CD4-positive, alpha-beta T cell treated with Interleukin-17A for 4 hours (primary cell): ENCODE results near the gene ASIC4.

Experiments
- DNase-seq: peaks from one replicate; pipeline ENCODE4 v3.0.0-alpha.2; 2020; ENCODE audit warnings: mixed read lengths

ASIC4 gene

GRCh38 chr2:219537657-219538488 is 23.6 kb downstream of the ASIC4 start:
- DNase-seq: no peak

- DNase-seq: no peak
Observed at GRCh38 chr2:219538504-219538951, 24.2 kb downstream of the ASIC4 start.

GRCh38 chr2:219538956-219539788 is 24.9 kb downstream of the ASIC4 start:
- DNase-seq: no peak

- DNase-seq: no peak
Observed at GRCh38 chr2:219539926-219540678, 25.8 kb downstream of the ASIC4 start.

- DNase-seq: no peak
Observed at GRCh38 chr2:219540784-219541504, 26.7 kb downstream of the ASIC4 start.

- DNase-seq: peak; percentile 91
Observed at GRCh38 chr2:219541611-219542180, 27.4 kb downstream of the ASIC4 start.

GRCh38 chr2:219542931-219543595 is 28.8 kb downstream of the ASIC4 start:
- DNase-seq: no peak

- peak; percentile 97 for DNase-seq
Observed at GRCh38 chr2:219543596-219544358, 29.5 kb downstream of the ASIC4 start, which contains the start of the genes CHPF and TMEM198. CHPF (minus strand) TSS chr2:219543809; CDS start chr2:219543538, 271 bp downstream. TMEM198 (plus strand) TSS chr2:219544028; CDS start chr2:219544728, 700 bp downstream.

- no peak for DNase-seq
Observed at GRCh38 chr2:219544567-219544966, 30.3 kb downstream of the ASIC4 start.

GRCh38 chr2:219545295-219545942 is 31.1 kb downstream of the ASIC4 start:
- no peak for DNase-seq

GRCh38 chr2:219545943-219546352 is 31.7 kb downstream of the ASIC4 start:
- no peak for DNase-seq

- DNase-seq: no peak
Observed at GRCh38 chr2:219547621-219548020, 33.3 kb downstream of the ASIC4 start.

- no peak for DNase-seq
Observed at GRCh38 chr2:219548990-219549389, 34.7 kb downstream of the ASIC4 start.

- DNase-seq: no peak
Observed at GRCh38 chr2:219549619-219550018, 35.3 kb downstream of the ASIC4 start.

GRCh38 chr2:219551441-219552381 is 37.4 kb downstream of the ASIC4 start:
- DNase-seq: no peak

GRCh38 chr2:219552382-219553167 is 38.3 kb downstream of the ASIC4 start:
- DNase-seq: peak; percentile 86

GRCh38 chr2:219553168-219553417 is 38.8 kb downstream of the ASIC4 start:
- DNase-seq: no peak

- DNase-seq: no peak
Observed at GRCh38 chr2:219553463-219553963, 39.2 kb downstream of the ASIC4 start.
